HG02588 (cell line): Measurements from ENCODE around the gene IRX5.

Experiments
- ATAC-seq: cut with Tn5 transposase; IDR thresholded peaks from one replicate; pipeline ENCODE4 v1.9.1; 2021; ENCODE audit warnings: mild to moderate bottlenecking, moderate library complexity; ENCODE audit not compliant: unreplicated experiment

IRX5 gene

GRCh38 chr16:54944002-54944401 lies 13.3 kb downstream of the IRX5 start:
- ATAC-seq = no peak

GRCh38 chr16:54945063-54945462 lies 14.4 kb downstream of the IRX5 start:
- ATAC-seq = no peak

- no peak for ATAC-seq
These were observed 16.2 kb downstream of the IRX5 start for GRCh38 chr16:54946909-54947308.

- no peak for ATAC-seq
These were observed 17.0 kb downstream of the IRX5 start for GRCh38 chr16:54947616-54948015.

GRCh38 chr16:54952195-54952594 lies 21.5 kb downstream of the IRX5 start:
- ATAC-seq = no peak

- no peak for ATAC-seq
These were observed 22.8 kb downstream of the IRX5 start for GRCh38 chr16:54953461-54953860.

- no peak for ATAC-seq
These were observed 23.6 kb downstream of the IRX5 start for GRCh38 chr16:54954220-54954619.

GRCh38 chr16:54955757-54956156 lies 25.1 kb downstream of the IRX5 start:
- no peak for ATAC-seq

- no peak for ATAC-seq
These were observed 26.9 kb downstream of the IRX5 start for GRCh38 chr16:54957403-54958166.

- ATAC-seq = no peak
These were observed 31.4 kb downstream of the IRX5 start for GRCh38 chr16:54962045-54962444.

GRCh38 chr16:54964239-54964638 lies 33.6 kb downstream of the IRX5 start:
- no peak for ATAC-seq

GRCh38 chr16:54965464-54965863 lies 34.8 kb downstream of the IRX5 start:
- no peak for ATAC-seq

- no peak for ATAC-seq
These were observed 37.3 kb downstream of the IRX5 start for GRCh38 chr16:54968011-54968410.

GRCh38 chr16:54968784-54969183 lies 38.1 kb downstream of the IRX5 start:
- ATAC-seq = no peak

- no peak for ATAC-seq
These were observed 39.4 kb downstream of the IRX5 start for GRCh38 chr16:54970016-54970415.

- no peak for ATAC-seq
These were observed 43.7 kb downstream of the IRX5 start for GRCh38 chr16:54974367-54974766.

- no peak for ATAC-seq
These were observed 46.1 kb downstream of the IRX5 start for GRCh38 chr16:54976651-54977200.

- ATAC-seq = no peak
These were observed 46.5 kb downstream of the IRX5 start for GRCh38 chr16:54977211-54977610.

- ATAC-seq = no peak
These were observed 50.2 kb downstream of the IRX5 start for GRCh38 chr16:54980821-54981220.
